ENCODE results near the gene ADGRB3.

DNA sequence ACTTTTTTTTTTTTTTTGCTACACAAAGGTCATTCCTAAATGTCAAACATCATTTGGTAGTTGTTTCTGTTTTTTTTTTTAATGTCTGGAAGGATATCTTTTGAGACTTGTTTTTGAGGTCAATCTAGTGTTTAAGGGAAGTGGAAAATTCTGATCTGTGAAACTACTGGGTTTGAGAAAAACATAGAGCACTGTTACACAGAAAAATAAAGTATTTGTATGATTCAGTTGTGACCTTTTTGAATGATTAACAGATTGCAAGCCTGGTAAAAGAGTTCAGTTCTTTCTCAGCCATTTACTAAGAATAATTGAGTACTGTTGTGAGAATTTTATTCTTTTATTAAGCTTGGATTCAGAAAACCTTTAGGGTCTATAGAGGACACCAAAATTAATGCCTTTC lies 276.7 kb downstream of the ADGRB3 start:
- TF ChIP-seq RXRA (IDR thresholded peaks at IDR 0.05) (no peak), YY1 (IDR thresholded peaks at IDR 0.05) (no peak), JUND (IDR thresholded peaks at IDR 0.05) (no peak)
- TF ChIP-seq, protein P1, sequence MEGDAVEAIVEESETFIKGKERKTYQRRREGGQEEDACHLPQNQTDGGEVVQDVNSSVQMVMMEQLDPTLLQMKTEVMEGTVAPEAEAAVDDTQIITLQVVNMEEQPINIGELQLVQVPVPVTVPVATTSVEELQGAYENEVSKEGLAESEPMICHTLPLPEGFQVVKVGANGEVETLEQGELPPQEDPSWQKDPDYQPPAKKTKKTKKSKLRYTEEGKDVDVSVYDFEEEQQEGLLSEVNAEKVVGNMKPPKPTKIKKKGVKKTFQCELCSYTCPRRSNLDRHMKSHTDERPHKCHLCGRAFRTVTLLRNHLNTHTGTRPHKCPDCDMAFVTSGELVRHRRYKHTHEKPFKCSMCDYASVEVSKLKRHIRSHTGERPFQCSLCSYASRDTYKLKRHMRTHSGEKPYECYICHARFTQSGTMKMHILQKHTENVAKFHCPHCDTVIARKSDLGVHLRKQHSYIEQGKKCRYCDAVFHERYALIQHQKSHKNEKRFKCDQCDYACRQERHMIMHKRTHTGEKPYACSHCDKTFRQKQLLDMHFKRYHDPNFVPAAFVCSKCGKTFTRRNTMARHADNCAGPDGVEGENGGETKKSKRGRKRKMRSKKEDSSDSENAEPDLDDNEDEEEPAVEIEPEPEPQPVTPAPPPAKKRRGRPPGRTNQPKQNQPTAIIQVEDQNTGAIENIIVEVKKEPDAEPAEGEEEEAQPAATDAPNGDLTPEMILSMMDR (IDR thresholded peaks at IDR 0.05; ENCODE audit: low read depth, low read length, missing input control) = no peak
- TF ChIP-seq, protein P2, sequence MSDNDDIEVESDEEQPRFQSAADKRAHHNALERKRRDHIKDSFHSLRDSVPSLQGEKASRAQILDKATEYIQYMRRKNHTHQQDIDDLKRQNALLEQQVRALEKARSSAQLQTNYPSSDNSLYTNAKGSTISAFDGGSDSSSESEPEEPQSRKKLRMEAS (IDR thresholded peaks at IDR 0.05) = no peak
